Activated CD4-positive, alpha-beta memory T cell treated with anti-CD3 and anti-CD28 coated beads for 36 hours (primary cell): ENCODE data around the gene EML6. TPM values are rescaled to one million over a fixed set of nuclear protein-coding genes. Genes with fewer than 3 reads are reported as not detected.

Source experiments
- CTCF ChIA-PET: fragments of 350-600 bp; sonication (Branson Sonifier 250); formaldehyde crosslinking; loops from one replicate; lab custom pipeline; 2021; ENCODE audit warnings: antibody characterized with exemption, inconsistent platforms; lab: Charles Lee
- POLR2A ChIA-PET: fragments of 350-600 bp; sonication (Branson Sonifier 250); formaldehyde crosslinking; loops from one replicate; lab custom pipeline; 2021; ENCODE audit warnings: antibody characterized with exemption; lab: Charles Lee
- DNase-seq: peaks from one replicate; pipeline ENCODE4 v3.0.0-alpha.2; 2020
- H3K27ac Mint-ChIP-seq: one replicate; pipeline ENCODE4 v1.8.0; 2021; ENCODE audit warnings: mixed read lengths
- H3K27me3 Mint-ChIP-seq: one replicate; pipeline ENCODE4 v1.8.0; 2021; ENCODE audit warnings: mixed read lengths
- H3K36me3 Mint-ChIP-seq: one replicate; pipeline ENCODE4 v1.8.0; 2021; ENCODE audit warnings: mixed read lengths
- H3K4me1 Mint-ChIP-seq: one replicate; pipeline ENCODE4 v1.8.0; 2021; ENCODE audit warnings: low read depth, mixed read lengths
- H3K4me3 Mint-ChIP-seq: one replicate; pipeline ENCODE4 v1.8.0; 2021; ENCODE audit warnings: mild to moderate bottlenecking, mixed read lengths
- H3K9me3 Mint-ChIP-seq: one replicate; pipeline ENCODE4 v1.8.0; 2021; ENCODE audit warnings: mixed read lengths
- intact Hi-C: fragments of 100-400 bp; cut with micrococcal nuclease; formaldehyde crosslinking; loops from one replicate; pipeline ENCODE4 v1.15.1; 2023
- total RNA-seq, 2 experiments: library from RNA; stranded (reverse); gene quantifications; one replicate each; pipeline ENCODE4 v1.2.3, GENCODE V29; 2021

Gene EML6
- total RNA-seq, 2 experiments from 2014 or later, result 0.46 to 0.50 TPM

- Mint-ChIP-seq H3K27ac (no peak overlapping the region), H3K36me3 (peaks cover 3% of the 10 kb centered on the region), H3K9me3 (peaks cover 16% of the 10 kb centered on the region), H3K4me1 (no peaks in the 10 kb centered on the region), H3K4me3 (no peak overlapping the region), H3K27me3 (peaks cover 3% of the 10 kb centered on the region)
- DNase-seq, result no peak
- intact Hi-C loops, result no loop called here
- POLR2A ChIA-PET, result no interaction called here
- CTCF ChIA-PET, result no interaction called here
Observed at GRCh38 chr2:54775710-54776109, 52.2 kb downstream of the EML6 start.

GRCh38 chr2:54776494-54776893, 53.0 kb downstream of the EML6 start:
- CTCF ChIA-PET, result no interaction called here
- Mint-ChIP-seq H3K27me3 (peaks cover 3% of the 10 kb centered on the region), H3K36me3 (peaks cover 3% of the 10 kb centered on the region), H3K27ac (no peak overlapping the region), H3K4me1 (no peaks in the 10 kb centered on the region), H3K9me3 (peaks cover 16% of the 10 kb centered on the region), H3K4me3 (no peak overlapping the region)
- no peak for DNase-seq
- POLR2A ChIA-PET, result no interaction called here
- intact Hi-C loops, result no loop called here

- Mint-ChIP-seq H3K27ac (no peak overlapping the region), H3K9me3 (no peaks in the 10 kb centered on the region), H3K4me1 (no peaks in the 10 kb centered on the region), H3K4me3 (no peak overlapping the region), H3K36me3 (no peaks in the 10 kb centered on the region), H3K27me3 (peaks cover 3% of the 10 kb centered on the region)
- no peak for DNase-seq
- intact Hi-C loops, result no loop called here
- ChIA-PET POLR2A (no interaction called here), CTCF (interaction anchor here (1.3 kb wide), 1 partner anchor 54 kb away, joined by 3 read pairs; no protein-coding TSS in a partner anchor)
Observed at GRCh38 chr2:54783349-54783748, 59.9 kb downstream of the EML6 start.

GRCh38 chr2:54787270-54787669, 63.8 kb downstream of the EML6 start:
- intact Hi-C loops, result no loop called here
- ChIA-PET CTCF (no interaction called here), POLR2A (no interaction called here)
- Mint-ChIP-seq H3K4me1 (no peaks in the 10 kb centered on the region), H3K27me3 (peaks cover 3% of the 10 kb centered on the region), H3K27ac (no peak overlapping the region), H3K36me3 (no peaks in the 10 kb centered on the region), H3K4me3 (no peak overlapping the region), H3K9me3 (no peaks in the 10 kb centered on the region)
- no peak for DNase-seq

GRCh38 chr2:54787755-54788366, 64.4 kb downstream of the EML6 start:
- H3K27ac Mint-ChIP-seq, result no peak overlapping the region
- no peaks in the 10 kb centered on the region for H3K4me1 Mint-ChIP-seq
- no peak for DNase-seq
- POLR2A ChIA-PET, result no interaction called here
- CTCF ChIA-PET, result no interaction called here
- H3K9me3 Mint-ChIP-seq, result no peaks in the 10 kb centered on the region
- peaks cover 3% of the 10 kb centered on the region for H3K27me3 Mint-ChIP-seq
- no peaks in the 10 kb centered on the region for H3K36me3 Mint-ChIP-seq
- no peak overlapping the region for H3K4me3 Mint-ChIP-seq
- intact Hi-C loops, result no loop called here

GRCh38 chr2:54789878-54790277, 66.4 kb downstream of the EML6 start:
- Mint-ChIP-seq H3K27ac (no peak overlapping the region), H3K4me3 (no peak overlapping the region), H3K4me1 (no peaks in the 10 kb centered on the region), H3K36me3 (no peaks in the 10 kb centered on the region), H3K27me3 (peaks cover 3% of the 10 kb centered on the region), H3K9me3 (no peaks in the 10 kb centered on the region)
- POLR2A ChIA-PET, result no interaction called here
- CTCF ChIA-PET, result no interaction called here
- DNase-seq, result no peak
- intact Hi-C loops, result no loop called here

GRCh38 chr2:54791831-54792230, 68.4 kb downstream of the EML6 start:
- Mint-ChIP-seq H3K27me3 (peaks cover under 1% of the 10 kb centered on the region), H3K4me1 (no peaks in the 10 kb centered on the region), H3K4me3 (no peak overlapping the region), H3K36me3 (no peaks in the 10 kb centered on the region), H3K9me3 (no peaks in the 10 kb centered on the region), H3K27ac (no peak overlapping the region)
- no peak for DNase-seq
- ChIA-PET CTCF (no interaction called here), POLR2A (no interaction called here)
- intact Hi-C loops, result no loop called here

GRCh38 chr2:54797307-54797706, 73.8 kb downstream of the EML6 start:
- intact Hi-C loops, result no loop called here
- H3K4me3 Mint-ChIP-seq, result no peak overlapping the region
- no peaks in the 10 kb centered on the region for H3K36me3 Mint-ChIP-seq
- ChIA-PET CTCF (no interaction called here), POLR2A (no interaction called here)
- peaks cover 9% of the 10 kb centered on the region for H3K27me3 Mint-ChIP-seq
- DNase-seq, result no peak
- H3K27ac Mint-ChIP-seq, result no peak overlapping the region
- H3K4me1 Mint-ChIP-seq, result no peaks in the 10 kb centered on the region
- no peaks in the 10 kb centered on the region for H3K9me3 Mint-ChIP-seq

GRCh38 chr2:54801352-54801751, 77.9 kb downstream of the EML6 start:
- Mint-ChIP-seq H3K27ac (no peak overlapping the region), H3K9me3 (peaks cover 7% of the 10 kb centered on the region), H3K36me3 (no peaks in the 10 kb centered on the region), H3K4me1 (peaks cover 9% of the 10 kb centered on the region), H3K27me3 (peaks cover 9% of the 10 kb centered on the region), H3K4me3 (no peak overlapping the region)
- no peak for DNase-seq
- CTCF ChIA-PET, result no interaction called here
- POLR2A ChIA-PET, result no interaction called here
- intact Hi-C loops, result no loop called here

- intact Hi-C loops, result no loop called here
- no peak overlapping the region for H3K27ac Mint-ChIP-seq
- peaks cover 7% of the 10 kb centered on the region for H3K9me3 Mint-ChIP-seq
- DNase-seq, result no peak
- peaks cover 9% of the 10 kb centered on the region for H3K4me1 Mint-ChIP-seq
- H3K4me3 Mint-ChIP-seq, result no peak overlapping the region
- ChIA-PET CTCF (no interaction called here), POLR2A (no interaction called here)
- H3K36me3 Mint-ChIP-seq, result no peaks in the 10 kb centered on the region
- peaks cover 10% of the 10 kb centered on the region for H3K27me3 Mint-ChIP-seq
Observed at GRCh38 chr2:54803783-54804751, 80.6 kb downstream of the EML6 start.

- no peak for DNase-seq
- peaks cover 12% of the 10 kb centered on the region for H3K27me3 Mint-ChIP-seq
- H3K36me3 Mint-ChIP-seq, result no peaks in the 10 kb centered on the region
- peaks cover 7% of the 10 kb centered on the region for H3K9me3 Mint-ChIP-seq
- intact Hi-C loops, result no loop called here
- no peak overlapping the region for H3K27ac Mint-ChIP-seq
- ChIA-PET CTCF (no interaction called here), POLR2A (no interaction called here)
- H3K4me3 Mint-ChIP-seq, result no peak overlapping the region
- peaks cover 9% of the 10 kb centered on the region for H3K4me1 Mint-ChIP-seq
Observed at GRCh38 chr2:54805255-54805654, 81.8 kb downstream of the EML6 start.

- H3K4me3 Mint-ChIP-seq, result no peak overlapping the region
- H3K36me3 Mint-ChIP-seq, result no peaks in the 10 kb centered on the region
- intact Hi-C loops, result no loop called here
- no peak for DNase-seq
- H3K27me3 Mint-ChIP-seq, result peaks cover 6% of the 10 kb centered on the region
- CTCF ChIA-PET, result interaction anchor here (1.5 kb wide), 1 partner anchor 32 kb away, joined by 4 read pairs; no protein-coding TSS in a partner anchor
- POLR2A ChIA-PET, result no interaction called here
- peaks cover 9% of the 10 kb centered on the region for H3K4me1 Mint-ChIP-seq
- H3K9me3 Mint-ChIP-seq, result peaks cover 7% of the 10 kb centered on the region
- H3K27ac Mint-ChIP-seq, result no peak overlapping the region
Observed at GRCh38 chr2:54806975-54807374, 83.5 kb downstream of the EML6 start.
